Ishikawa (cell line): Measurements from ENCODE around the gene MADD.

Experiments used
- CEBPB ChIP-seq: IDR thresholded peaks from 2 replicates; pipeline ENCODE4 v1.6.1; 2012
- CREB1 ChIP-seq: IDR thresholded peaks from 2 replicates; pipeline ENCODE4 v1.6.1; 2012; ENCODE audit warnings: low read depth
- EGR1 ChIP-seq: IDR thresholded peaks from 2 replicates; pipeline ENCODE4 v1.6.1; 2012
- EP300 ChIP-seq: IDR thresholded peaks from 2 replicates; pipeline ENCODE4 v1.6.1; 2012; ENCODE audit warnings: borderline replicate concordance
- FOXM1 ChIP-seq: IDR thresholded peaks from 2 replicates; pipeline ENCODE4 v1.6.1; 2012; ENCODE audit warnings: low read depth, borderline replicate concordance
- NFIC ChIP-seq: IDR thresholded peaks from 2 replicates; pipeline ENCODE4 v1.6.1; 2012
- RAD21 ChIP-seq: IDR thresholded peaks from 2 replicates; pipeline ENCODE4 v1.6.1; 2012; ENCODE audit warnings: low read depth
- REST ChIP-seq: IDR thresholded peaks from 2 replicates; pipeline ENCODE4 v1.6.1; 2012; ENCODE audit warnings: low read depth, mild to moderate bottlenecking
- TAF1 ChIP-seq: IDR thresholded peaks from 2 replicates; pipeline ENCODE4 v1.6.1; 2012; ENCODE audit warnings: low read depth, mild to moderate bottlenecking
- TCF12 ChIP-seq: IDR thresholded peaks from 2 replicates; pipeline ENCODE4 v1.6.1; 2012; ENCODE audit warnings: low read depth
- TEAD4 ChIP-seq: IDR thresholded peaks from 2 replicates; pipeline ENCODE4 v1.6.1; 2012
- USF1 ChIP-seq: IDR thresholded peaks from 2 replicates; pipeline ENCODE4 v1.6.1; 2012
- YY1 ChIP-seq: IDR thresholded peaks from 2 replicates; pipeline ENCODE4 v1.6.1; 2012; ENCODE audit warnings: low read depth
- ZBTB7A ChIP-seq: IDR thresholded peaks from 2 replicates; pipeline ENCODE4 v1.6.1; 2012; ENCODE audit warnings: low read depth
- TF ChIP-seq, protein P1 (sequence below): IDR thresholded peaks from 2 replicates; pipeline ENCODE4 v1.6.1; 2012

MADD gene

GRCh38 chr11:47258317-47258902 is 11.5 kb upstream of the MADD start:
- TF ChIP-seq EP300: no peak
- TF ChIP-seq NFIC: no peak
- TF ChIP-seq, protein P1, sequence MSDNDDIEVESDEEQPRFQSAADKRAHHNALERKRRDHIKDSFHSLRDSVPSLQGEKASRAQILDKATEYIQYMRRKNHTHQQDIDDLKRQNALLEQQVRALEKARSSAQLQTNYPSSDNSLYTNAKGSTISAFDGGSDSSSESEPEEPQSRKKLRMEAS: no peak
- no peak for TF ChIP-seq CREB1
- no peak for TF ChIP-seq FOXM1

DNA sequence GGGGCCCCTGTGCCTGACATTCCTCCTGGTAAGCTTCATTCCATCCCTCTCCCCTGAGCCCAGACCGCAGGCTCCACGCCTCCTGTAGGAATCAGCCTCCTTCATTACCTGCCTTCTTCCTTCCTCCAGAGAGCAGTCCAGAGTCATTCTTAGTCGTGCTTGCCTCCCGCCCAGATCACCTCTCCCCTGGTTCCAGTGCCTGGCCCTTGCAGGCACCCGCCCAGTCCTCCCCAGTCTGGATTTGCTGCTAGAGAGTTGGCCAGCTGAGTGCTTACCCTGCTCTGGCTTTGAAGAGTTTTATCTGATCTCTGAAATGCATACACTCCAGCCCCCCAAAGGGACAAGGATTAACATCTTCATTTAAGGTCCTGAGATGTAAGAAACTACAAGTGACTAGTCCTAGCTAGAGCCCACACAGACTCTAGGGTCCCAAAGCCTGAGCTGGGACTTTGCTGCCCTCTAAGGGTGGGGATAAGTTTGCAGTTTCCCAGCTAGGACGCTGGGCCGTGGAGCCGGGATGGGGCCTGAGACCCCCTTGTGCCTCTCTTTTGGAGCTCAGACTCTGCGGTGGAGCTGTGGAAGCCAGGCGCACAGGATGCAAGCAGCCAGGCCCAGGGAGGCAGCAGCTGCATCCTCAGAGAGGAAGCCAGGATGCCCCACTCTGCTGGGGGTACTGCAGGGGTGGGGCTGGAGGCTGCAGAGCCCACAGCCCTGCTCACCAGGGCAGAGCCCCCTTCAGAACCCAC is 10.5 kb upstream of the MADD start:
- TF ChIP-seq RAD21 (peak; percentile 75), ZBTB7A (no peak)

DNA sequence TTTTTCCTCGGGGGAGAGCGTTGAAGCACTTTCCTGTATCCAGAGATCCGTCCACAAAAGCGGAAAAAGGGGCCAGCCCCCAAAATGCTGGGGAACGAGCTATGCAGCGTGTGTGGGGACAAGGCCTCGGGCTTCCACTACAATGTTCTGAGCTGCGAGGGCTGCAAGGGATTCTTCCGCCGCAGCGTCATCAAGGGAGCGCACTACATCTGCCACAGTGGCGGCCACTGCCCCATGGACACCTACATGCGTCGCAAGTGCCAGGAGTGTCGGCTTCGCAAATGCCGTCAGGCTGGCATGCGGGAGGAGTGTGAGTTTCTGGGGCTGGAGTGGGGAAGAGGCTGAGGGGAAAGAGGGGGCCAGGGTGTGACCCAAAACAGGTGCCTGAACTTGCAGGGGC is 9.6 kb upstream of the MADD start:
- TF ChIP-seq NFIC (no peak), TEAD4 (no peak), TCF12 (no peak), USF1 (no peak), EGR1 (no peak), YY1 (no peak), FOXM1 (no peak), EP300 (no peak), RAD21 (no peak), CEBPB (no peak)

GRCh38 chr11:47261291-47261800 is 8.6 kb upstream of the MADD start:
- TF ChIP-seq ZBTB7A (no peak), TAF1 (no peak), EP300 (no peak), REST (no peak), TCF12 (no peak), NFIC (no peak), YY1 (no peak), TEAD4 (no peak), CEBPB (no peak), EGR1 (no peak), FOXM1 (no peak), CREB1 (no peak), RAD21 (no peak), USF1 (no peak)
- TF ChIP-seq, protein P1: no peak

DNA sequence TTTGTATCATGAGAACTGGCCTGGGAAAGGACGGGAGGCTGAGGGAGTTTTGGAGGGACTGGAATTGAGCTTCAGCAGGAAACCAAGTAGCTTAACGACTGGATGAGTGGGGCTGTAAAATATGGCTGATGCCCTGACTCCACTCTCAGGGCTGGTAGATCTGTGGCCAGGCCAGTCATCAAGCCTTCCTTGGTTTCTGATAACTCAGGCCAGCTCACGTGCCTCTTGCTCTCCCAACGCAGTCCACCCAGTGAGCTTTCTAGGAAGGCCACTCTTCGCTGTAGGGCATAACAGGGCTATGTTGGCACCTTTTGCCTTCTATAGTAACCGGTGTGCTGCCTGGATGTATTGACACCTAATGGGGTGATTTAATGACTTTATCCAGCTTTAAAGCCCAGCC is 5.8 kb upstream of the MADD start:
- TF ChIP-seq RAD21: no peak
- TF ChIP-seq ZBTB7A: no peak
- TF ChIP-seq, protein P1: no peak
- no peak for TF ChIP-seq EP300
- TF ChIP-seq TEAD4: no peak
- TF ChIP-seq TCF12: no peak
- TF ChIP-seq CEBPB: no peak

GRCh38 chr11:47264521-47264920 is 5.4 kb upstream of the MADD start:
- no peak for TF ChIP-seq EP300
- TF ChIP-seq ZBTB7A: no peak
- TF ChIP-seq REST: no peak
- TF ChIP-seq TEAD4: no peak
- TF ChIP-seq TCF12: no peak
- no peak for TF ChIP-seq TAF1
- TF ChIP-seq NFIC: no peak
